A549 (cell line): ENCODE results near the gene ZNF101.

Experiments used
- ATOH8 ChIP-seq: fragments of 250-450 bp; sonication (Bioruptor Pico); IDR thresholded peaks from 2 replicates; pipeline ENCODE4 v1.5.0; 2020; ENCODE audit warnings: low read depth, mild to moderate bottlenecking, moderate library complexity
- CHD2 ChIP-seq: fragments of 150-350 bp; IDR thresholded peaks from 2 replicates; pipeline ENCODE4 v1.6.1; 2014; ENCODE audit warnings: low read length; ENCODE audit not compliant: partially characterized antibody
- EP300 ChIP-seq, 2 experiments: fragments of >200 bp; sonication (Bioruptor Twin); formaldehyde crosslinking; IDR thresholded peaks; 2 replicates in 1 of 2; 3 replicates in 1 of 2; pipeline ENCODE4 v1.6.1; 2016 to 2017
- HES2 ChIP-seq: fragments of >200 bp; sonication (Bioruptor Twin); formaldehyde crosslinking; IDR thresholded peaks from 2 replicates; pipeline ENCODE4 v1.6.1; 2016
- MYC ChIP-seq: IDR thresholded peaks from 2 replicates; pipeline ENCODE4 v1.6.1; 2012; ENCODE audit warnings: mild to moderate bottlenecking, inconsistent platforms, low read length, improper control_type of control experiment, borderline replicate concordance
- NPAS2 ChIP-seq: fragments of 250-450 bp; sonication (Bioruptor Pico); IDR thresholded peaks from 2 replicates; pipeline ENCODE4 v1.8.0; 2022; ENCODE audit warnings: mild to moderate bottlenecking, moderate library complexity, borderline replicate concordance
- NR3C1 ChIP-seq: fragments of >200 bp; sonication (Bioruptor Twin); formaldehyde crosslinking; IDR thresholded peaks from 3 replicates; pipeline ENCODE4 v1.6.1; 2017
- POLR2A ChIP-seq: IDR thresholded peaks from 2 replicates; pipeline ENCODE4 v1.6.1; 2012; ENCODE audit warnings: mild to moderate bottlenecking, low read length
- SMC3 ChIP-seq: fragments of >200 bp; sonication (Bioruptor Twin); formaldehyde crosslinking; IDR thresholded peaks from 3 replicates; pipeline ENCODE4 v1.6.1; 2018; ENCODE audit warnings: inconsistent platforms
- TF ChIP-seq, protein P1 (sequence below): fragments of >200 bp; sonication (Bioruptor Twin); formaldehyde crosslinking; IDR thresholded peaks from 3 replicates; pipeline ENCODE4 v1.5.1; 2016
- TF ChIP-seq, protein P2 (sequence below): IDR thresholded peaks from 2 replicates; pipeline ENCODE4 v1.6.1; 2012
- TF ChIP-seq, protein P3 (sequence below): fragments of 200-600 bp; sonication (generic); IDR thresholded peaks from 2 replicates; pipeline ENCODE4 v1.6.1; 2016; ENCODE audit warnings: antibody characterized with exemption, mild to moderate bottlenecking, moderate library complexity

GRCh38 chr19:19627621-19628500, 40.8 kb upstream of the ZNF101 start, which contains the start of gene LPAR2:
- TF ChIP-seq, protein P1, sequence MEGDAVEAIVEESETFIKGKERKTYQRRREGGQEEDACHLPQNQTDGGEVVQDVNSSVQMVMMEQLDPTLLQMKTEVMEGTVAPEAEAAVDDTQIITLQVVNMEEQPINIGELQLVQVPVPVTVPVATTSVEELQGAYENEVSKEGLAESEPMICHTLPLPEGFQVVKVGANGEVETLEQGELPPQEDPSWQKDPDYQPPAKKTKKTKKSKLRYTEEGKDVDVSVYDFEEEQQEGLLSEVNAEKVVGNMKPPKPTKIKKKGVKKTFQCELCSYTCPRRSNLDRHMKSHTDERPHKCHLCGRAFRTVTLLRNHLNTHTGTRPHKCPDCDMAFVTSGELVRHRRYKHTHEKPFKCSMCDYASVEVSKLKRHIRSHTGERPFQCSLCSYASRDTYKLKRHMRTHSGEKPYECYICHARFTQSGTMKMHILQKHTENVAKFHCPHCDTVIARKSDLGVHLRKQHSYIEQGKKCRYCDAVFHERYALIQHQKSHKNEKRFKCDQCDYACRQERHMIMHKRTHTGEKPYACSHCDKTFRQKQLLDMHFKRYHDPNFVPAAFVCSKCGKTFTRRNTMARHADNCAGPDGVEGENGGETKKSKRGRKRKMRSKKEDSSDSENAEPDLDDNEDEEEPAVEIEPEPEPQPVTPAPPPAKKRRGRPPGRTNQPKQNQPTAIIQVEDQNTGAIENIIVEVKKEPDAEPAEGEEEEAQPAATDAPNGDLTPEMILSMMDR, result no peak
- TF ChIP-seq NR3C1 (no peak), MYC (no peak), POLR2A (no peak), ATOH8 (CRISPR knock-in tag) (no peak), CHD2 (no peak), SMC3 (no peak), EP300 (IDR thresholded peaks at IDR 0.05) (no peak), NPAS2 (CRISPR knock-in tag) (no peak), HES2 (no peak)
- TF ChIP-seq, protein P2, sequence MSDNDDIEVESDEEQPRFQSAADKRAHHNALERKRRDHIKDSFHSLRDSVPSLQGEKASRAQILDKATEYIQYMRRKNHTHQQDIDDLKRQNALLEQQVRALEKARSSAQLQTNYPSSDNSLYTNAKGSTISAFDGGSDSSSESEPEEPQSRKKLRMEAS, result no peak
- TF ChIP-seq, protein P3, sequence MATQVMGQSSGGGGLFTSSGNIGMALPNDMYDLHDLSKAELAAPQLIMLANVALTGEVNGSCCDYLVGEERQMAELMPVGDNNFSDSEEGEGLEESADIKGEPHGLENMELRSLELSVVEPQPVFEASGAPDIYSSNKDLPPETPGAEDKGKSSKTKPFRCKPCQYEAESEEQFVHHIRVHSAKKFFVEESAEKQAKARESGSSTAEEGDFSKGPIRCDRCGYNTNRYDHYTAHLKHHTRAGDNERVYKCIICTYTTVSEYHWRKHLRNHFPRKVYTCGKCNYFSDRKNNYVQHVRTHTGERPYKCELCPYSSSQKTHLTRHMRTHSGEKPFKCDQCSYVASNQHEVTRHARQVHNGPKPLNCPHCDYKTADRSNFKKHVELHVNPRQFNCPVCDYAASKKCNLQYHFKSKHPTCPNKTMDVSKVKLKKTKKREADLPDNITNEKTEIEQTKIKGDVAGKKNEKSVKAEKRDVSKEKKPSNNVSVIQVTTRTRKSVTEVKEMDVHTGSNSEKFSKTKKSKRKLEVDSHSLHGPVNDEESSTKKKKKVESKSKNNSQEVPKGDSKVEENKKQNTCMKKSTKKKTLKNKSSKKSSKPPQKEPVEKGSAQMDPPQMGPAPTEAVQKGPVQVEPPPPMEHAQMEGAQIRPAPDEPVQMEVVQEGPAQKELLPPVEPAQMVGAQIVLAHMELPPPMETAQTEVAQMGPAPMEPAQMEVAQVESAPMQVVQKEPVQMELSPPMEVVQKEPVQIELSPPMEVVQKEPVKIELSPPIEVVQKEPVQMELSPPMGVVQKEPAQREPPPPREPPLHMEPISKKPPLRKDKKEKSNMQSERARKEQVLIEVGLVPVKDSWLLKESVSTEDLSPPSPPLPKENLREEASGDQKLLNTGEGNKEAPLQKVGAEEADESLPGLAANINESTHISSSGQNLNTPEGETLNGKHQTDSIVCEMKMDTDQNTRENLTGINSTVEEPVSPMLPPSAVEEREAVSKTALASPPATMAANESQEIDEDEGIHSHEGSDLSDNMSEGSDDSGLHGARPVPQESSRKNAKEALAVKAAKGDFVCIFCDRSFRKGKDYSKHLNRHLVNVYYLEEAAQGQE, result no peak
